ENCODE measurements around the gene WNT5B.
"Not testable (repeated sequence)": the region's sequence is repeated elsewhere in the genome, so short reads cannot be mapped to it uniquely, and the experiment has no call there.

The WNT5B gene

GRCh38 chr12:1688086-1688710, 59.2 kb downstream of the WNT5B start:
- TF ChIP-seq CTCF (conservative IDR thresholded peaks at IDR 0.05; ENCODE audit: low read depth, low read length), result no peak
- DNase-seq (ENCODE audit: low read depth), result no peak
- no peak overlapping the region for H3K4me3 ChIP-seq (ENCODE audit: low read depth, low read length)

GRCh38 chr12:1690578-1691122, 61.6 kb downstream of the WNT5B start, which contains the start of gene ADIPOR2:
TSS of gene ADIPOR2 (plus strand) at chr12:1691070. CDS start at chr12:1754344, 63,274 bp downstream.
- no peak for TF ChIP-seq CTCF (conservative IDR thresholded peaks at IDR 0.05; ENCODE audit: low read depth, low read length)
- DNase-seq (ENCODE audit: low read depth), result peak; percentile 98
- H3K4me3 ChIP-seq (ENCODE audit: low read depth, low read length), result peak within 1 kb of the TSS; percentile 76

GRCh38 chr12:1691123-1692007, 62.3 kb downstream of the WNT5B start:
- peak overlapping the region; percentile 76 for H3K4me3 ChIP-seq (ENCODE audit: low read depth, low read length)
- peak; percentile 23 for DNase-seq (ENCODE audit: low read depth)
- no peak for TF ChIP-seq CTCF (conservative IDR thresholded peaks at IDR 0.05; ENCODE audit: low read depth, low read length)

- no peak for DNase-seq (ENCODE audit: low read depth)
- peak overlapping the region; percentile 76 for H3K4me3 ChIP-seq (ENCODE audit: low read depth, low read length)
- TF ChIP-seq CTCF (conservative IDR thresholded peaks at IDR 0.05; ENCODE audit: low read depth, low read length), result no peak
Observed at GRCh38 chr12:1692226-1692625, 63.2 kb downstream of the WNT5B start.

- no peak overlapping the region for H3K4me3 ChIP-seq (ENCODE audit: low read depth, low read length)
- no peak for DNase-seq (ENCODE audit: low read depth)
Observed at GRCh38 chr12:1692895-1693610, 64.0 kb downstream of the WNT5B start.

GRCh38 chr12:1695097-1695496, 66.1 kb downstream of the WNT5B start:
- DNase-seq (ENCODE audit: low read depth); H3K4me3 ChIP-seq (ENCODE audit: low read depth, low read length): not testable (repeated sequence)

More at GRCh38 chr12:1692895-1693610, 64.0 kb downstream of the WNT5B start:
- TF ChIP-seq CTCF (conservative IDR thresholded peaks at IDR 0.05; ENCODE audit: low read depth, low read length), result no peak

Data from choroid plexus epithelial cell (primary cell).